HG02610 (cell line): ENCODE data around the gene SAT1.

Experiments
- ATAC-seq: cut with Tn5 transposase; IDR thresholded peaks from one replicate; pipeline ENCODE4 v1.9.1; 2021; ENCODE audit warnings: mild to moderate bottlenecking, moderate library complexity; ENCODE audit not compliant: unreplicated experiment

SAT1 gene

DNA sequence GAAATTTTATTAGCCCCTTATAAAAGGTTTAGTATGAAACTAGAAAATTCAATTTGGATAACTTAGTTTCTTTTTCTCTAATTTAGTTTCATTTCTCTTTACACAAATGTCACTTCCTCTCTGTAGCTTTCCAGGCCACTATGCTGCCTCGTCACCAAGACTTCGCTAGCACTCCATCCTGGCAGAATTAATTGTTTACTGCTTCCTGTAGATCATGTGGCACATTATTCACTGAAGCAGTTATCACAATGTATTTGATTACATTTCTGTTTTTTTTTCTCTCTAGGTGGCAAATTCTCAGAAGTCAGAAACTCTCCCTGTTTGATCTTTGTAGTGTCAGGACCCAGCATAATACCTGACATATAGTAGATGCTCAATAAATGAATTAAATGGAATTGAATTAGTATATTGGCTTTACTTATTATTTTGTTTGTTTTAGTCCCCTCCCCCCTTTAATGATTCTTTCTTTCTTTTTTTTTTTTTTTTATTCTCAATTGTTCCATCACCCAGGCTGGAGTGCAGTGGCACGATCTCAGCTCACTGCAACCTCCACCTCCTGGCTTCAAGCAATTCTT is 9.3 kb upstream of the SAT1 start:
- peak; percentile 76 for ATAC-seq

GRCh38 chrX:23776363-23776762 is 6.6 kb upstream of the SAT1 start:
- no peak for ATAC-seq

DNA sequence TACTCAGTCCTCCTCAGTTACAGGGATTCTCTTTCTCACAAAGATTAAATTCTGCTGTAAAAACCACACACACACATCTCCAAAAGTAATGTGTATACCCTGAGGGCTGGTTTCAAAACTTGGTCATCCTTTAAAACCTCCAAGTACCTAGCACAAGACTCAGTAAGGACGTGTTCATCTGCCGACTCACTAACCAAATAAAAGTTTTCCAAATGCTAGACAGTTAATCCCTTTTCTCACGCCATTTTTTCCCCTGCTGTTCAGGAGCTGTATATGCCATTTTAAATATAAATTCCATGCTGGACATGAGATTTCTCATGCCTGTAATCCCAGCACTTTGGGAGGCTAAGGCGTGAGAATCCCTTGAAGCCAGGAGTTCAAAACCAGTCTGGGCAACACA is 3.9 kb upstream of the SAT1 start:
- no peak for ATAC-seq

- ATAC-seq = no peak
These were observed 518 bp upstream of the SAT1 start for GRCh38 chrX:23782455-23782854.

DNA sequence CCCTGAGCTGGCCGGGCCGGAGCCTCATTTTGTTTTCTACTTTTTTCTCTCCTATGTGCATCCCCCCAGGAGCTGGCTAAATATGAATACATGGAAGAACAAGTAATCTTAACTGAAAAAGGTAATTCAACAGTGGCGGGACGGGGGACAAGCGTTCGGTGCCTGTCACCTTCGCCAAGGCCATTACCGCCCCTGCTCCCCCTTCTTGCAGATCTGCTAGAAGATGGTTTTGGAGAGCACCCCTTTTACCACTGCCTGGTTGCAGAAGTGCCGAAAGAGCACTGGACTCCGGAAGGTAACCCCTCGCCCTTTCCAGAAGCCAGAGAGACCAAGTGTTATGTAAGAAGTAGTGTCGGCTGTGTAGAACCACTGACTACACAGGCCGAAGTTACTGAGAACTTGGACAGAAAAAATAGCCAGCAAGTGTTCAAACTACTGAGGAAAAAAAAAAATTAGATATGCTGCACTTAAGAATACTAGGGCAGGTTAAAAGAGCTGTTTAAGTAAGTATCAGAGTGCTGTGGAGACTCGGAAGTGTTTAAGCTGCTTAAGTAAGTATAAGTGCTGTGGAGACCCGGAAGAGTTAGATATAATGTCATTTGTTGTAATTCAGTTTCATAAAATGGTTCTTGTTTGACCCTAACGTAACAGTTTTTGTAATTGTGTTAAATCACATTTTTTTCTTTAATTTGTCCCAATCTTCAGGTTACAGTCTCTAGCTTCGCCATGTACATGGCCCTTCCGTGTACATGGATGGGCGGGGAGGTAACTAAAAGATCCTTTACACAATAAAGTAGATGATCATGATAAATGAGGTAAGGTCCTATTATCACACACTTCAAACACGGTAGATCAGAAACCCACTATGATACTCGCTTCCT is 856 bp downstream of the SAT1 start:
- no peak for ATAC-seq

DNA sequence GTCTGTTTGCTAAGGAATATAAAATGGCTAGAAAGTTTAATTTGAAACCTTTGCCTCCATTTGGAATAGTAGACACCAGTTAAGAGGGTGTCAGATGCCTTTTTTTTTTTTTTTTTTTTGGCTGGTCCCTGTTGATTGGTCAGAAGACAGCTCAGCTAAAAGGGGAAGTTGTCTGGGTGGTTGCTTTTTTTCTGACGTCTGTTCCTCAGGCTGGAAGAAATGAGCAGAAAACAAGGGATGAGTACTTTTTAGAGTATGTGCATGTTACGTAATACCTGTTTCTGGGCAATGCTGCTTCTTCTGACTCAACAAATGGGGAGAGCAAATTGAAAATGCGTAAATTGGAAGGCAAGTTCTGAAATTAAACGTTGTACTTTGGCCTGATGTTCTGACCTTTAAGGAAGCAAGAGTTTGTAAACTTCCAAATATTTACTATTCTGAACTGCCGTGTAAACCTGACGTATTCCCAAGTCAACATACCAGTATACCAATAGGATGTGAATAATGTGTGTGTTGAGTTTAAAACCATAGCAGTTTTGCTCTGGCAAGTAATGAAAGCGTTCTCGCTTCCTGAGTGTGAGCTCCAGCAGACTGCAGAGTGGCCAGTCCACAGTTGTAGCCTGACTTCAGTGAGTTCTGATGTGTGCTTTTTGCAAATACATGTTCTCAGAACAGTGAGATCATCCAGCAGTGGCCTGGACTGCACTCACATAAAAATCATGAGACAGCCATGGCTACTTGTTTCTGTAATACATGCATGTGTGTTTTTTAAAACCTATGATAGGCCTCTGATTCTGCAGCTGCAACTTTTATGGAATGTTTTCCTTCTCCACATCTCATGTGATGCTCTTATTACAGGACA is 1.7 kb downstream of the SAT1 start:
- ATAC-seq = no peak

DNA sequence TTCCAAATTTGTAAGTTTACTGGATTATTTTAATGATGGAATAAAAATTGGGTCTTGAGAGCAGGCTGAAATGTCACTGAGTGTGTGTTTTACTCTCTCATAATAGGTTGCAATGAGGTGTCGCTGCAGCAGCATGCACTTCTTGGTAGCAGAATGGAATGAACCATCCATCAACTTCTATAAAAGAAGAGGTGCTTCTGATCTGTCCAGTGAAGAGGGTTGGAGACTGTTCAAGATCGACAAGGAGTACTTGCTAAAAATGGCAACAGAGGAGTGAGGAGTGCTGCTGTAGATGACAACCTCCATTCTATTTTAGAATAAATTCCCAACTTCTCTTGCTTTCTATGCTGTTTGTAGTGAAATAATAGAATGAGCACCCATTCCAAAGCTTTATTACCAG is 2.6 kb downstream of the SAT1 start:
- ATAC-seq = no peak

DNA sequence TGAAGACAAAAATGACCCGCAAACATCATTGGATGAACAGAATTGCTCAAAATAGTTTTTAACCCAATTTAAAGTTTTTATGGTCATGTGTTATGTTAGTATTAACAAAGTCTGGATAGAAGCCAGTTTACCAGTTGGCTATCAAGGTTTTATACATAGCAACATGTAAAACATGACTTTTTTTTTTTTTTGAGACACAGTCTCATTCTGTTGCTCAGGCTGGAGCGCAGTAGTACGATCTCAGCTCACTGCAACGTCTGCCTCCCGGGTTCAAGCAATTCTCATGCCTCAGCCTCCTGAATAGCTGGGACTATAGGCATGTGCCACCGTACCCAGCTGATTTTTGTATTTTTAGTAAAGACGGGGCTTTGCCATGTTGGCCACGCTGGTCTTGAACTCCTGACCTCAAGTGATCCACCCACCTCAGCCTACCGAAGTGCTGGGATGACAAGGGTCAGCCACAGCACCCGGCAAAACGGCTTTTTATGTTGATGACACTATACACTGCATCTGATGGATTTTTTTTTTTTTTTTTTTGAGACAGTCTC is 3.4 kb downstream of the SAT1 start:
- no peak for ATAC-seq

DNA sequence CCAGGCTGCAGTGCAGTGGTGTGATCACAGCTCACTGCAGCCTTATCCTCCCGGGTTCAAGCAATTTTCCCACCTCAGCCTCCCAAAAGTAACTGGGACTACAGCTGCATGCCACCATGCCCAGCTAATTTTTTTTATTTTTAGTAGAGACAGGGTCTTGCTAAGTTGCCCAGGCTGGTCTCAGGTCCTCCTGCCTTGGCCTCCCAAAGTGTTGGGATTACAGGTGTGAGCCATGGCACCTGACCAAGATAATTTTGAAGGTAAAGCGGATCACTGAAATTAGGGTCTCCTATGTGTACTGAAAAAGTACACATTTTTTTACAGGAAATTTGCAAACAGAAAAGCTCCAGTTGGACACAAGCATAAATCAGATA is 4.8 kb downstream of the SAT1 start:
- ATAC-seq = no peak

- no peak for ATAC-seq
These were observed 5.5 kb downstream of the SAT1 start for GRCh38 chrX:23788521-23788920.

DNA sequence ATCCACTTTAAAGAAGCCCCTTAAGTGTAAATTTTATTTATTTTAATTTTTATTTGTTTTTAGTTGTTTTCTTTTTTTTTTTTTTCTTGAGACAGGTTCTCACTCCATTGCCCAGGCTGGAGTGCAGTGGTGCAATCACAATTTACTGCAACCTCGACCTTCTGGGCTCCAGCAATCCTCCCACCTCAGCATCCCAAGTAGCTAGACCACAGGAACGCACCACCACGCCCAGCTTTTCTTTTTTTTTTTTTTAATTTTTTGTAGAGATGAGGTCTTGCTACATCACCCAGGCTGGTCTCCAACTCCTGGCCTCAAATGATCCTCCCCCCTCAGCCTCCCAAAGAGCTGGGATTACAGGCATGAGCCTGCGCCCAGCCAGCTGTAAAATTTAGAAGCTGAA is 6.0 kb downstream of the SAT1 start:
- no peak for ATAC-seq

DNA sequence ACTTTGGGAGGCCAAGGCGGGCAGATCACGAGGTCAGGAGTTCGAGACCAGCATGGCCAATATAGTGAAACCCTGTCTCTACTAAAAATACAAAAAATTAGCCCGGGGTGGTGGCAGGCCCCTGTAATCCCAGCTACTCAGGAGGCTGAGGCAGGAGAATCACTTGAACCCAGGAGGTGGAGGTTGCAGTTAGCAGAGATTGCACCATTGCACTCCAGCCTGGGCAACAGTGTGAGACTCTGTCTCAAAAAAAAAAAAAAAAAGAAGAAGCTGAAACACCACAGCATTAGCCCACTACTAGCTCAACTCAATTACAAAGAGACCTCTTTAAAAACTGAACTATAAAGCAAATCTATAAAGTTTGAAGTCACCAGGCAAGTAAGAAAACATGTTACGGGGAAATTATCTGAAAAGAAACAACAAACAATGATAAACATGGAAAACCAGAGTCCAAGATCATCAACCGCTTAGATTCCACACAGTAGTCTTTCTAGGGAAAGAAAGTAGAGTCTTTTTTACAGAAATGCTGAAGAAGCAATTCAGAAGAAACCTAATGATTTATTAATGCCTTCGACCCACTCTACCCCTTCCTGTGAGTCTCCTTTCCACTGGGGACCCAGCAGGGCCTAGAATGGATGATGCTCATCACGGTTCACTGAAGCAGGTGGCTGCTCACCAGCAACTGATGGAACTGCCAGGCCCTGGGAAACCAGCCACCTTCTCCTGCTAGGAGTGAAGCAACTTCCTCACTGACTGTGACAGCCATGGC is 6.6 kb downstream of the SAT1 start:
- no peak for ATAC-seq

DNA sequence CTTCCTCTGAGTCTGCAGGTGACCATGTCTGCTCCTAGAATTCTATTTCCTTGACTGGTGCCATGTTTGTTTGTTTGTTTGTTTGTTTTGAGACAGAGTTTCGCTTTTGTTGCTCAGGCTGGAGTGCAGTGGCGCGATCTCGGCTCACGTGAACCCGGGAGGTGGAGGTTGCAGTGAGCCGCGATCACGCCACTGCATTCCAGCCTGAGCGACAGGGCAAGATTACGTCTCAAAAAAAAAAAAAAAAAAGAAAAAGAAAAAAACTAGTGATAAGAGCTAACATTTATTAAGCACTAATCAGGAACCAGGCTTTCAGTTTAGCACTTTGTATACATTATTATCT is 7.2 kb downstream of the SAT1 start:
- ATAC-seq = no peak

- no peak for ATAC-seq
These were observed 10.0 kb downstream of the SAT1 start for GRCh38 chrX:23792861-23793553.

- ATAC-seq = no peak
These were observed 12.2 kb downstream of the SAT1 start for GRCh38 chrX:23795221-23795620.

- ATAC-seq = no peak
These were observed 14.6 kb downstream of the SAT1 start for GRCh38 chrX:23797371-23798128.

GRCh38 chrX:23799469-23800065 is 16.6 kb downstream of the SAT1 start:
- ATAC-seq = no peak

GRCh38 chrX:23802431-23802830 is 19.5 kb downstream of the SAT1 start:
- no peak for ATAC-seq

DNA sequence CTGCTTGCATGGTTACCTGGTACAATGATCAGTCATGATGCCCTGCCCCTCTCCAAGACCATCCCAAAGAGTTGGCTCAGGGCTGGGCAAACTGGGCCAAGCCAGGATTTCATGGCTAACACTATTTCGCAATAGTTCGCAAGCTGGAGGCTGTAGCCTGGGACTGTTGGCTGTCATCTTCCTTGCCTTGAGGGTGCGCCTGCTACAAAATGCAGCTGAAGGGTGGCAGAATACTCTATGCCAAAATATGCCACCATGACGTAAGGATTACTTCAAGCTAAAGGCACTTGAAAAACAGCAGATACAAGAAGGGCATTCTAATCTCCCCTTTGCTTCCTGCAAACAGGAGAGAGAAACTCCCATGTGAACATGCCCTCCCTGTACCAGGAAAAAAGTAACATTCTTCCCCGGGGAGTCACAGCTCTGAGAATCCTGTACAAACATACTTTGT is 21.0 kb downstream of the SAT1 start:
- no peak for ATAC-seq
